Endothelial cell of umbilical vein (primary cell): ENCODE results near the gene MEF2A. TPM values are rescaled to one million over a fixed set of nuclear protein-coding genes. Genes with fewer than 3 reads are reported as not detected.

Experiments used
- BruUV-seq: library from RNA; stranded (reverse); fragments of 400-500 nt; replicated peaks from 2 replicates; lab custom pipeline; 2021; lab: Mats Ljungman, UMichigan
- CTCF ChIA-PET: fragments of 300-600, 350-600 bp; sonication (Branson Sonifier 250); formaldehyde crosslinking; loops from one replicate; lab custom pipeline; 2021; ENCODE audit warnings: antibody characterized with exemption, inconsistent platforms; lab: Charles Lee
- POLR2A ChIA-PET: fragments of 300-600, 350-600 bp; sonication (Branson Sonifier 250); formaldehyde crosslinking; loops from one replicate; lab custom pipeline; 2021; ENCODE audit warnings: antibody characterized with exemption, inconsistent platforms; lab: Charles Lee
- DNase-seq: peaks from one replicate; pipeline ENCODE4 v3.0.0-alpha.2; 2011; ENCODE audit warnings: low read depth, low spot score
- FAIRE-seq: peaks from 2 replicates; lab custom pipeline; 2011; peaks lifted over from hg19 to GRCh38; lab: Jason Lieb, UNC
- H2AFZ ChIP-seq: 2 replicates; pipeline ENCODE4 v1.6.0; 2012; ENCODE audit warnings: low read depth, low read length, control low read depth, inconsistent platforms
- H3K27ac ChIP-seq: 2 replicates; pipeline ENCODE4 v1.5.1; 2011; ENCODE audit warnings: low read depth, mild to moderate bottlenecking, control low read depth, low read length, moderate library complexity; ENCODE audit not compliant: insufficient read depth
- H3K27me3 ChIP-seq, 2 experiments: 2 replicates each; pipeline versions ENCODE4 v1.6.0 to v1.6.1; 2011; ENCODE audit warnings: low read length in 2 of 2, mixed read lengths in 1 of 2; ENCODE audit not compliant: control insufficient read depth in 2 of 2, insufficient read depth in 2 of 2
- H3K36me3 ChIP-seq, 2 experiments: 2 replicates in 1 of 2; 3 replicates in 1 of 2; pipeline ENCODE4 v1.5.1; 2011; ENCODE audit warnings: low read length in 2 of 2, mild to moderate bottlenecking in 1 of 2, moderate library complexity in 1 of 2; ENCODE audit not compliant: control insufficient read depth in 2 of 2, insufficient read depth in 2 of 2; ENCODE audit errors: extremely low read depth in 1 of 2
- H3K4me1 ChIP-seq: 3 replicates; pipeline ENCODE4 v1.5.1; 2011; ENCODE audit warnings: mild to moderate bottlenecking, low read length; ENCODE audit not compliant: control insufficient read depth, insufficient read depth; ENCODE audit errors: extremely low read depth
- H3K4me2 ChIP-seq: 2 replicates; pipeline ENCODE4 v1.6.1; 2011; ENCODE audit warnings: low read length, control low read depth, mixed read lengths; ENCODE audit not compliant: insufficient read depth
- H3K4me3 ChIP-seq, 3 experiments: fragments of 200-600 bp in 1 of 3; sonication (generic), shearing (Covaris generic) in 1 of 3; replicated peaks in 1 of 3; 2 replicates each; pipeline ENCODE4 v1.5.1; 2011 to 2016; ENCODE audit warnings: control low read depth in 3 of 3, low read length in 3 of 3, mild to moderate bottlenecking in 2 of 3, inconsistent platforms in 1 of 3, low read depth in 1 of 3, moderate library complexity in 1 of 3; ENCODE audit not compliant: insufficient read depth in 1 of 3
- H3K79me2 ChIP-seq: 2 replicates; pipeline ENCODE4 v1.6.0; 2012; ENCODE audit warnings: low read length, inconsistent platforms; ENCODE audit not compliant: control insufficient read depth, insufficient read depth
- H3K9ac ChIP-seq: replicated peaks from 2 replicates; pipeline ENCODE3; 2011; ENCODE audit warnings: low read length, control low read depth; ENCODE audit not compliant: insufficient read depth; ENCODE audit errors: extremely low read depth
- H3K9me1 ChIP-seq: replicated peaks from 3 replicates; pipeline ENCODE4 v1.6.0; 2011; ENCODE audit warnings: mild to moderate bottlenecking, low read length; ENCODE audit not compliant: control insufficient read depth, insufficient read depth; ENCODE audit errors: extremely low read depth
- H3K9me3 ChIP-seq: replicated peaks from 2 replicates; pipeline ENCODE4 v1.5.1; 2012; ENCODE audit warnings: low read length, inconsistent platforms; ENCODE audit not compliant: control insufficient read depth, insufficient read depth
- H4K20me1 ChIP-seq: replicated peaks from 2 replicates; pipeline ENCODE3; 2011; ENCODE audit warnings: mild to moderate bottlenecking, low read length; ENCODE audit not compliant: control insufficient read depth, insufficient read depth; ENCODE audit errors: extremely low read depth
- EZH2 ChIP-seq: IDR thresholded peaks from 2 replicates; pipeline ENCODE4 v1.6.1; 2012; ENCODE audit warnings: borderline replicate concordance, low read depth, mild to moderate bottlenecking, moderate library complexity, low read length, inconsistent platforms; ENCODE audit not compliant: severe bottlenecking
- FOS ChIP-seq: IDR thresholded peaks from 2 replicates; pipeline ENCODE4 v1.6.1; 2011; ENCODE audit warnings: mild to moderate bottlenecking, low read length, moderate library complexity, borderline replicate concordance; ENCODE audit not compliant: insufficient read depth
- GATA2 ChIP-seq: IDR thresholded peaks from 2 replicates; pipeline ENCODE4 v1.7.0; 2011; ENCODE audit warnings: low read depth, mild to moderate bottlenecking, moderate library complexity, mixed read lengths, low read length; ENCODE audit not compliant: insufficient read length, insufficient read depth
- JUN ChIP-seq: IDR thresholded peaks from 2 replicates; pipeline ENCODE4 v1.6.1; 2011; ENCODE audit warnings: borderline replicate concordance, low read depth; ENCODE audit not compliant: insufficient read length, insufficient read depth
- dilution Hi-C: fragments of 300-500 bp; cut with MboI; formaldehyde crosslinking; loops from one replicate; pipeline ENCODE4 v1.15.0; 2019; ENCODE audit warnings: low sequenced_read_pairs; ENCODE audit not compliant: extremely low pct_ligation_motif_present
- intact Hi-C: fragments of 100-400 bp; cut with micrococcal nuclease; formaldehyde crosslinking; loops from one replicate; pipeline ENCODE4 v1.10.0; 2022
- polyA plus RNA-seq, 4 experiments: library from polyadenylated mRNA; depleted of rRNA in 3 of 4; stranded (reverse) in 3 of 4; unstranded in 1 of 4; fragments of >200 nt; gene quantifications; 2 replicates each; pipeline versions ENCODE4 v1.2.1 to v1.2.3, GENCODE V29; 2011 to 2012; ENCODE audit warnings: missing spikeins in 1 of 4
- total RNA-seq: library from RNA; stranded (reverse); gene quantifications from 2 replicates; pipeline ENCODE4 v1.2.3, GENCODE V29; 2021
- TF ChIP-seq, protein P1 (sequence below), 2 donors: IDR thresholded peaks; 1 replicate in 1 of 2; 2 replicates in 1 of 2; pipeline ENCODE4 v1.5.1; 2011; ENCODE audit warnings: low read length in 2 of 2, mild to moderate bottlenecking in 2 of 2, moderate library complexity in 2 of 2, control low read depth in 1 of 2, inconsistent platforms in 1 of 2, low read depth in 1 of 2; ENCODE audit not compliant: insufficient read depth in 1 of 2; ENCODE audit errors: extremely low read depth in 1 of 2
- TF ChIP-seq, protein P2 (sequence below): IDR thresholded peaks from 2 replicates; pipeline ENCODE4 v1.6.1; 2011; ENCODE audit not compliant: insufficient read depth, insufficient read length

The MEF2A gene
- total and polyA plus RNA-seq, 2 donors (not counting 3 experiments of a cell fraction or from before 2014, with no cell fraction given): 38.0 to 45.3 TPM

DNA sequence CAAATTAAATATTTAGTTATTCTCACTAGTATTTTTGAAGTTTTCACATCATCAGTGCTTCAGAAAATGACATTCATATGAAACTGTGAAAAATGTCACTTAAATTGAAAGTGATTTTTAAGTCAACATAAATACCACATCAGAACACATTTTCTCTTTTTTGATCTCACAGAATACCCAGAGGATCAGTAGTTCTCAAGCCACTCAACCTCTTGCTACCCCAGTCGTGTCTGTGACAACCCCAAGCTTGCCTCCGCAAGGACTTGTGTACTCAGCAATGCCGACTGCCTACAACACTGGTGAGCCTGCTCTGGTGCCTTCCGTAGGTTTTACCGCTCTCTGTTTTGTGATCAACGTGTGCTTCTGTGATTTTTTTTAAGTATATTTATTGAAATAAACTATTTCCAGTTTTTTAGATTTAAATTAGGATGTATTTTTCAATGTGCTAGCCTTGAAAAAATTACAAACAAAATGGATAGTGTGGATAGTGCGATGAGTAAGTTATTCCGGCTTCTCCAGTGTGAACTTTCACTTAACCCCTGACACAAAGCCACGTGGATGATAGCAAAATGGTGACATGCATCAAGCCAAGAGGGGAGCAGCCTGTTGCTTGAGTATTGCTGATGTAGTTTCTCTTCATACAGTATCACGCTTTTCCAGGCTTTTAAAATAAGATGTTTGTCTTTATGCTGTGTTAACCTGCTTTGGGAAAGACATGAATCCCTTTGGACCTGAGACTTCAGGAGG lies 140.9 kb downstream of the MEF2A start:
- H3K9me1 ChIP-seq: no peaks in the 10 kb centered on the region
- H2AFZ ChIP-seq: no peak overlapping the region
- H3K27ac ChIP-seq: peak overlapping the region; percentile 60
- ChIA-PET CTCF (interaction anchor here (0.8 to 6.1 kb wide), 6 partner anchors 23 to 434 kb away, joined by 3 to 230 read pairs (median 6); no protein-coding TSS in a partner anchor), POLR2A (no interaction called here)
- no peaks in the 10 kb centered on the region for H3K9me3 ChIP-seq
- no peak for FAIRE-seq
- H3K27me3 ChIP-seq: no peaks in the 10 kb centered on the region
- H3K4me3 ChIP-seq: no peak overlapping the region
- dilution Hi-C loops: loop anchor here (25.0 kb wide), 1 partner anchor 419 kb away; no protein-coding TSS in a partner anchor
- no peaks in the 10 kb centered on the region for H4K20me1 ChIP-seq
- TF ChIP-seq GATA2 (no peak), JUN (no peak), EZH2 (no peak), FOS (no peak)
- TF ChIP-seq, protein P1, sequence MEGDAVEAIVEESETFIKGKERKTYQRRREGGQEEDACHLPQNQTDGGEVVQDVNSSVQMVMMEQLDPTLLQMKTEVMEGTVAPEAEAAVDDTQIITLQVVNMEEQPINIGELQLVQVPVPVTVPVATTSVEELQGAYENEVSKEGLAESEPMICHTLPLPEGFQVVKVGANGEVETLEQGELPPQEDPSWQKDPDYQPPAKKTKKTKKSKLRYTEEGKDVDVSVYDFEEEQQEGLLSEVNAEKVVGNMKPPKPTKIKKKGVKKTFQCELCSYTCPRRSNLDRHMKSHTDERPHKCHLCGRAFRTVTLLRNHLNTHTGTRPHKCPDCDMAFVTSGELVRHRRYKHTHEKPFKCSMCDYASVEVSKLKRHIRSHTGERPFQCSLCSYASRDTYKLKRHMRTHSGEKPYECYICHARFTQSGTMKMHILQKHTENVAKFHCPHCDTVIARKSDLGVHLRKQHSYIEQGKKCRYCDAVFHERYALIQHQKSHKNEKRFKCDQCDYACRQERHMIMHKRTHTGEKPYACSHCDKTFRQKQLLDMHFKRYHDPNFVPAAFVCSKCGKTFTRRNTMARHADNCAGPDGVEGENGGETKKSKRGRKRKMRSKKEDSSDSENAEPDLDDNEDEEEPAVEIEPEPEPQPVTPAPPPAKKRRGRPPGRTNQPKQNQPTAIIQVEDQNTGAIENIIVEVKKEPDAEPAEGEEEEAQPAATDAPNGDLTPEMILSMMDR (IDR thresholded peaks at IDR 0.05; ENCODE audit: extremely low read depth in 1 of 2, insufficient read depth in 1 of 2, low read depth in 1 of 2, low read length in 2 of 2): no peak
- TF ChIP-seq, protein P2, sequence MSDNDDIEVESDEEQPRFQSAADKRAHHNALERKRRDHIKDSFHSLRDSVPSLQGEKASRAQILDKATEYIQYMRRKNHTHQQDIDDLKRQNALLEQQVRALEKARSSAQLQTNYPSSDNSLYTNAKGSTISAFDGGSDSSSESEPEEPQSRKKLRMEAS: no peak
- peaks cover 47% of the 10 kb centered on the region for H3K4me1 ChIP-seq
- no peaks in the 10 kb centered on the region for H3K79me2 ChIP-seq
- H3K36me3 ChIP-seq: peaks cover 0 to 9% of the 10 kb centered on the region in 2 experiments
- H3K4me2 ChIP-seq: peak overlapping the region; percentile 19
- intact Hi-C loops: no loop called here
- no TSS peak for BruUV-seq
- H3K9ac ChIP-seq: no peak overlapping the region
- no peak for DNase-seq
